HepG2 (cell line): ENCODE data around the gene SMCO1. TPM values are rescaled to one million over a fixed set of nuclear protein-coding genes. Genes with fewer than 3 reads are reported as not detected.

Source experiments
- KDM2A ChIP-seq: sonication (generic); formaldehyde crosslinking; IDR thresholded peaks from 2 replicates; pipeline ENCODE4 v1.4.0; 2020; ENCODE audit warnings: low read depth, missing genetic modification reagents, borderline replicate concordance
- KDM5B ChIP-seq: sonication (generic); formaldehyde crosslinking; IDR thresholded peaks from 2 replicates; pipeline ENCODE4 v1.4.0; 2020; ENCODE audit warnings: missing genetic modification reagents, mild to moderate bottlenecking, borderline replicate concordance
- MED8 ChIP-seq: sonication (generic); formaldehyde crosslinking; IDR thresholded peaks from 2 replicates; pipeline ENCODE4 v1.8.1; 2023; ENCODE audit warnings: mild to moderate bottlenecking, missing genetic modification reagents; ENCODE audit not compliant: insufficient replicate concordance
- POGZ ChIP-seq: sonication (generic); formaldehyde crosslinking; IDR thresholded peaks from 2 replicates; pipeline ENCODE4 v1.4.0; 2020; ENCODE audit warnings: mild to moderate bottlenecking, missing genetic modification reagents
- PPARG ChIP-seq: conservative IDR thresholded peaks from 2 replicates; pipeline ENCODE4 v1.6.1; 2016; ENCODE audit warnings: missing biosample characterization, missing genetic modification reagents
- RELA ChIP-seq: sonication (generic); formaldehyde crosslinking; IDR thresholded peaks from 2 replicates; pipeline ENCODE4 v1.4.0; 2020; ENCODE audit warnings: missing genetic modification reagents
- RFX1 ChIP-seq: fragments of 450-650 bp; IDR thresholded peaks from 2 replicates; pipeline ENCODE4 v1.6.1; 2017
- RFXAP ChIP-seq: sonication (generic); formaldehyde crosslinking; IDR thresholded peaks from 2 replicates; pipeline ENCODE4 v1.4.0; 2020; ENCODE audit warnings: missing genetic modification reagents, borderline replicate concordance
- XBP1 ChIP-seq: sonication (generic); formaldehyde crosslinking; IDR thresholded peaks from 2 replicates; pipeline ENCODE4 v1.5.0; 2020; ENCODE audit warnings: missing genetic modification reagents
- YY1 ChIP-seq: IDR thresholded peaks from 2 replicates; pipeline ENCODE4 v1.6.1; 2011; ENCODE audit warnings: low read length, low read depth, moderate library complexity, mild to moderate bottlenecking; ENCODE audit not compliant: insufficient read depth, insufficient replicate concordance
- ZBTB3 ChIP-seq: sonication (generic); formaldehyde crosslinking; IDR thresholded peaks from 2 replicates; pipeline ENCODE4 v1.4.0; 2020; ENCODE audit warnings: low read depth, mild to moderate bottlenecking, moderate library complexity, missing genetic modification reagents, borderline replicate concordance
- ZEB1 ChIP-seq: IDR thresholded peaks from 2 replicates; pipeline ENCODE4 v1.6.1; 2012; ENCODE audit warnings: mild to moderate bottlenecking, low read depth, inconsistent platforms; ENCODE audit not compliant: insufficient replicate concordance
- ZNF292 ChIP-seq: sonication (generic); formaldehyde crosslinking; IDR thresholded peaks from 2 replicates; pipeline ENCODE4 v1.8.1; 2022; ENCODE audit warnings: mild to moderate bottlenecking, low read depth, missing genetic modification reagents, borderline replicate concordance
- ZNF367 ChIP-seq: sonication (generic); formaldehyde crosslinking; IDR thresholded peaks from 2 replicates; pipeline ENCODE4 v1.4.0; 2020; ENCODE audit warnings: missing genetic modification reagents, borderline replicate concordance
- ZNF737 ChIP-seq: sonication (generic); formaldehyde crosslinking; IDR thresholded peaks from 2 replicates; pipeline ENCODE4 v1.5.0; 2020; ENCODE audit warnings: missing genetic modification reagents, mild to moderate bottlenecking, borderline replicate concordance
- ZNF788 ChIP-seq: sonication (generic); formaldehyde crosslinking; IDR thresholded peaks from 2 replicates; pipeline ENCODE4 v1.5.0; 2020; ENCODE audit warnings: mild to moderate bottlenecking, missing genetic modification reagents, borderline replicate concordance
- polyA plus RNA-seq, 8 experiments: library from polyadenylated mRNA; depleted of rRNA in 3 of 8; stranded (reverse) in 7 of 8; unstranded in 1 of 8; fragments of >200 nt; fragmentation: Illumina TruSeq in 4 of 8; extraction: Trizol in 4 of 8; gene quantifications; 2 replicates each; pipeline versions ENCODE4 v1.2.1 to v1.2.3, GENCODE V29; 2011 to 2016; ENCODE audit warnings: low read depth in 4 of 8, missing spikeins in 1 of 8, mixed read lengths in 1 of 8; ENCODE audit not compliant: insufficient read depth in 1 of 8
- total RNA-seq, 5 experiments: library from RNA; depleted of rRNA; stranded (reverse); fragments of >200 nt; fragmentation: Illumina TruSeq; extraction: Trizol; gene quantifications; 2 replicates each; pipeline ENCODE4 v1.2.3, GENCODE V29; 2016; ENCODE audit warnings: low read depth in 1 of 5
- TF ChIP-seq, protein P1 (sequence below): sonication (generic); formaldehyde crosslinking; IDR thresholded peaks from 2 replicates; pipeline ENCODE4 v1.8.0; 2023; ENCODE audit warnings: mild to moderate bottlenecking, missing genetic modification reagents
- TF ChIP-seq, protein P2 (sequence below), 2 experiments: sonication (generic) in 1 of 2; formaldehyde crosslinking in 1 of 2; IDR thresholded peaks; 2 replicates each; pipeline versions ENCODE4 v1.5.1 to v1.6.1; 2011 to 2020; ENCODE audit warnings: borderline replicate concordance in 1 of 2, low read depth in 1 of 2, low read length in 1 of 2, mild to moderate bottlenecking in 1 of 2, missing genetic modification reagents in 1 of 2, moderate library complexity in 1 of 2
- TF ChIP-seq, protein P3 (sequence below): sonication (generic); formaldehyde crosslinking; IDR thresholded peaks from 2 replicates; pipeline ENCODE4 v1.4.0; 2020; ENCODE audit warnings: missing genetic modification reagents, mild to moderate bottlenecking, borderline replicate concordance
- TF ChIP-seq, protein P4 (sequence below): sonication (generic); formaldehyde crosslinking; IDR thresholded peaks from 2 replicates; pipeline ENCODE4 v1.8.1; 2023; ENCODE audit warnings: missing genetic modification reagents, mild to moderate bottlenecking, borderline replicate concordance
- TF ChIP-seq, protein P5 (sequence below): sonication (generic); formaldehyde crosslinking; IDR thresholded peaks from 2 replicates; pipeline ENCODE4 v1.5.0; 2020; ENCODE audit warnings: missing genetic modification reagents, mild to moderate bottlenecking, borderline replicate concordance

SMCO1 gene
- total and polyA plus RNA-seq, 2 of the 13 experiments (the other 11 are each of a cell fraction or from before 2014, with no cell fraction given), result not detected

DNA sequence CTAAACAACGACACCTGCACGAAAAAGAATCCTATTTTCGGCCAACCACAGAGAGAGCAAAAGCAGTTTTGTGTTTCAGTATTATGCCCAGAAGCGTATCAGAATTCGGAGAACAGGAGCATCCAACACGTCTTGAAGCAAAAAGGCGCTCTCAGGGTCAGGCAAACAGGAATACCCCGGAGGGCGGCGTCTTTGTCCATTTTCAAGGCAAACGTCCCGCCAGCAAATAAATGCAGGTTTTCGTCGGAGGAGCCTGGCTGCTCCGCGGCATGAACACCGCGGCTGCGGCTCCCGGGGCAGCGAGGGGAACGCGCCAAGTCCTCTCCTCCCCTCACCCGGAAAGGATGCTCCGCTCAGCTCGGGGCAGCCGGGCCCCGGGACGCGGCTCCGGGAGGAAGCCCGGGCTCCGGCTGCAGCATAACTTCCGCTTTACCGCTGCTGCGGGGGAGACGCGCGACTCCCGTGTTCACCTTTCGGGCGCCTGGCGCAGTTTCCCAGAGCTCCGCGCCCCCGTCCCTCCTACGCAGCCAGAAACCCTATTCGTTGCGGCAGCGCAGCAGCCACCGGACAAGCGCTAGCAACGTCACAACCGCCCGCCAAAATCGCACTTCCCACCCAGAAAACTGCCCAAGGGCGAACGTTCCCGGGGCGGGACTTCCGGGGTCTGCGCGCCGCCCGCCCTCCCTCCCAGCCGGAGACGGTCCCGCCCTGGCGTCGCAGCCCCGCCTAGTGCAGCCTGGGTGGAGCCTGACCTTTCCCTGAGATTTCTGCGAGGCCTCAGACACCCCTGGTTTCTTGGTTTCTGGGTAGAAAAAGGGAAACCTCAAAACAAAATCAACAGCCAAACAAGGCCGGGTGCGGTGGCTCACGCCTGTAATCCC is 11.7 kb downstream of the SMCO1 start, which contains the start of gene RNF168 (continued):
- TF ChIP-seq, protein P1, sequence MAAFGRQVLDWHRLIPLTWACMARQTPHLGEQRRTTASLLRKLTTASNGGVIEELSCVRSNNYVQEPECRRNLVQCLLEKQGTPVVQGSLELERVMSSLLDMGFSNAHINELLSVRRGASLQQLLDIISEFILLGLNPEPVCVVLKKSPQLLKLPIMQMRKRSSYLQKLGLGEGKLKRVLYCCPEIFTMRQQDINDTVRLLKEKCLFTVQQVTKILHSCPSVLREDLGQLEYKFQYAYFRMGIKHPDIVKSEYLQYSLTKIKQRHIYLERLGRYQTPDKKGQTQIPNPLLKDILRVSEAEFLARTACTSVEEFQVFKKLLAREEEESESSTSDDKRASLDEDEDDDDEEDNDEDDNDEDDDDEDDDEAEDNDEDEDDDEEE (CRISPR knock-in tag), result peak; percentile 16
- TF ChIP-seq, protein P2, sequence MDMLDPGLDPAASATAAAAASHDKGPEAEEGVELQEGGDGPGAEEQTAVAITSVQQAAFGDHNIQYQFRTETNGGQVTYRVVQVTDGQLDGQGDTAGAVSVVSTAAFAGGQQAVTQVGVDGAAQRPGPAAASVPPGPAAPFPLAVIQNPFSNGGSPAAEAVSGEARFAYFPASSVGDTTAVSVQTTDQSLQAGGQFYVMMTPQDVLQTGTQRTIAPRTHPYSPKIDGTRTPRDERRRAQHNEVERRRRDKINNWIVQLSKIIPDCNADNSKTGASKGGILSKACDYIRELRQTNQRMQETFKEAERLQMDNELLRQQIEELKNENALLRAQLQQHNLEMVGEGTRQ (IDR thresholded peaks at IDR 0.05; ENCODE audit: low read depth, low read length), result no peak
- TF ChIP-seq, protein P2 (CRISPR knock-in tag; IDR thresholded peaks at IDR 0.05; ENCODE audit: borderline replicate concordance), result no peak
- TF ChIP-seq YY1 (peak; percentile 49), KDM2A (CRISPR knock-in tag) (peak; percentile 66), ZNF737 (CRISPR knock-in tag) (no peak), ZNF292 (CRISPR knock-in tag) (peak; percentile 93), RFXAP (no peak; the same call in 1 of the 2 replicates), ZEB1 (no peak), ZNF367 (CRISPR knock-in tag) (no peak), POGZ (CRISPR knock-in tag) (peak; percentile 87), ZNF788 (peak; percentile 67; the same call in 1 of the 2 replicates), RFX1 (no peak), ZBTB3 (CRISPR knock-in tag) (peak; percentile 45; the same call in 1 of the 2 replicates), KDM5B (CRISPR knock-in tag) (peak; percentile 45; the same call in 1 of the 2 replicates), RELA (CRISPR knock-in tag) (no peak), XBP1 (no peak), MED8 (peak; percentile 64), PPARG (CRISPR knock-in tag) (peak; percentile 86)
- TF ChIP-seq, protein P3, sequence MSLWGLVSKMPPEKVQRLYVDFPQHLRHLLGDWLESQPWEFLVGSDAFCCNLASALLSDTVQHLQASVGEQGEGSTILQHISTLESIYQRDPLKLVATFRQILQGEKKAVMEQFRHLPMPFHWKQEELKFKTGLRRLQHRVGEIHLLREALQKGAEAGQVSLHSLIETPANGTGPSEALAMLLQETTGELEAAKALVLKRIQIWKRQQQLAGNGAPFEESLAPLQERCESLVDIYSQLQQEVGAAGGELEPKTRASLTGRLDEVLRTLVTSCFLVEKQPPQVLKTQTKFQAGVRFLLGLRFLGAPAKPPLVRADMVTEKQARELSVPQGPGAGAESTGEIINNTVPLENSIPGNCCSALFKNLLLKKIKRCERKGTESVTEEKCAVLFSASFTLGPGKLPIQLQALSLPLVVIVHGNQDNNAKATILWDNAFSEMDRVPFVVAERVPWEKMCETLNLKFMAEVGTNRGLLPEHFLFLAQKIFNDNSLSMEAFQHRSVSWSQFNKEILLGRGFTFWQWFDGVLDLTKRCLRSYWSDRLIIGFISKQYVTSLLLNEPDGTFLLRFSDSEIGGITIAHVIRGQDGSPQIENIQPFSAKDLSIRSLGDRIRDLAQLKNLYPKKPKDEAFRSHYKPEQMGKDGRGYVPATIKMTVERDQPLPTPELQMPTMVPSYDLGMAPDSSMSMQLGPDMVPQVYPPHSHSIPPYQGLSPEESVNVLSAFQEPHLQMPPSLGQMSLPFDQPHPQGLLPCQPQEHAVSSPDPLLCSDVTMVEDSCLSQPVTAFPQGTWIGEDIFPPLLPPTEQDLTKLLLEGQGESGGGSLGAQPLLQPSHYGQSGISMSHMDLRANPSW (CRISPR knock-in tag), result no peak; the same call in 1 of the 2 replicates
- TF ChIP-seq, protein P4, sequence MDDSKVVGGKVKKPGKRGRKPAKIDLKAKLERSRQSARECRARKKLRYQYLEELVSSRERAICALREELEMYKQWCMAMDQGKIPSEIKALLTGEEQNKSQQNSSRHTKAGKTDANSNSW, result peak; percentile 96; the same call in 1 of the 2 replicates
- TF ChIP-seq, protein P5, sequence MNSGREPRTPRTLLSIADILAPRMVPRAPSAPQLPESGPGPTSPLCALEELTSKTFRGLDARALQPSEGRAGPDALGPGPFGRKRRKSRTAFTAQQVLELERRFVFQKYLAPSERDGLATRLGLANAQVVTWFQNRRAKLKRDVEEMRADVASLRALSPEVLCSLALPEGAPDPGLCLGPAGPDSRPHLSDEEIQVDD, result no peak
